OCI-LY7 (cell line): ENCODE data around the gene ZNF599. TPM values are rescaled to one million over a fixed set of nuclear protein-coding genes. Genes with fewer than 3 reads are reported as not detected.

ENCODE experiments used
- BruUV-seq: library from RNA; stranded (reverse); fragments of 400-500 nt; replicated peaks from 2 replicates; lab custom pipeline; 2021; lab: Mats Ljungman, UMichigan
- CTCF ChIA-PET: fragments of 300-600 bp; sonication (Branson Sonifier 250); formaldehyde crosslinking; loops from one replicate; lab custom pipeline; 2022; ENCODE audit warnings: antibody characterized with exemption; ENCODE audit not compliant: unreplicated experiment; lab: Charles Lee
- POLR2A ChIA-PET: fragments of 300-600 bp; sonication (Branson Sonifier 250); formaldehyde crosslinking; loops from one replicate; lab custom pipeline; 2022; ENCODE audit warnings: antibody characterized with exemption; lab: Charles Lee
- DNase-seq: peaks from one replicate; pipeline ENCODE4 v3.0.0-alpha.2; 2015; ENCODE audit warnings: low spot score
- H2AFZ ChIP-seq: fragments of 200-600 bp; sonication (generic), shearing (Covaris generic); 2 replicates; pipeline ENCODE4 v1.6.1; 2014; ENCODE audit warnings: mild to moderate bottlenecking, antibody characterized with exemption, low read length, moderate library complexity
- H3K27ac ChIP-seq: fragments of 200-600 bp; sonication (generic); 2 replicates; pipeline ENCODE4 v1.5.1; 2014; ENCODE audit warnings: mixed run types, low read depth, mild to moderate bottlenecking, moderate library complexity, low read length, inconsistent platforms; ENCODE audit not compliant: poor library complexity, severe bottlenecking
- H3K36me3 ChIP-seq: fragments of 200-600 bp; sonication (generic); 2 replicates; pipeline ENCODE4 v1.6.1; 2014; ENCODE audit warnings: mild to moderate bottlenecking, antibody characterized with exemption, low read length, moderate library complexity, mixed read lengths; ENCODE audit not compliant: insufficient read depth
- H3K4me1 ChIP-seq: fragments of 200-600 bp; sonication (generic); 2 replicates; pipeline ENCODE4 v1.5.1; 2014; ENCODE audit warnings: mild to moderate bottlenecking, low read length; ENCODE audit not compliant: insufficient read depth, poor library complexity, severe bottlenecking
- H3K4me2 ChIP-seq: fragments of 200-600 bp; sonication (generic); 2 replicates; pipeline ENCODE4 v1.6.1; 2014; ENCODE audit warnings: mild to moderate bottlenecking, low read length
- H3K4me3 ChIP-seq: fragments of 200-600 bp; sonication (generic); 2 replicates; pipeline ENCODE4 v1.5.1; 2014; ENCODE audit warnings: mild to moderate bottlenecking, low read depth, low read length; ENCODE audit not compliant: poor library complexity, severe bottlenecking
- H3K79me2 ChIP-seq: fragments of 200-600 bp; sonication (generic); 2 replicates; pipeline ENCODE4 v1.6.1; 2016; ENCODE audit warnings: low read depth, mild to moderate bottlenecking, low read length, moderate library complexity, mixed read lengths; ENCODE audit not compliant: insufficient read depth
- H3K9me2 ChIP-seq: fragments of 200-600 bp; sonication (generic); 2 replicates; pipeline ENCODE4 v1.6.1; 2016; ENCODE audit warnings: mild to moderate bottlenecking, low read length, mixed read lengths; ENCODE audit not compliant: insufficient read depth
- H3K9me3 ChIP-seq: fragments of 200-600 bp; sonication (generic); 2 replicates; pipeline ENCODE4 v1.6.1; 2014; ENCODE audit warnings: mild to moderate bottlenecking, mixed run types, low read length, mixed read lengths
- H4K20me1 ChIP-seq: fragments of 200-600 bp; sonication (generic); 2 replicates; pipeline ENCODE4 v1.6.1; 2014; ENCODE audit warnings: mild to moderate bottlenecking, antibody characterized with exemption, low read length, moderate library complexity, mixed read lengths; ENCODE audit not compliant: insufficient read depth
- EZH2phosphoT487 ChIP-seq: fragments of 200-600 bp; sonication (generic); IDR thresholded peaks from 2 replicates; pipeline ENCODE4 v1.6.1; 2018; ENCODE audit warnings: low read depth, borderline replicate concordance, mild to moderate bottlenecking, mixed run types, antibody characterized with exemption, low read length, moderate library complexity, mixed read lengths
- intact Hi-C: fragments of 100-400 bp; cut with micrococcal nuclease; formaldehyde crosslinking; loops from one replicate; pipeline ENCODE4 v1.10.0; 2022; ENCODE audit not compliant: unreplicated experiment
- total RNA-seq, 2 experiments: library from RNA; depleted of rRNA in 1 of 2; stranded (reverse); fragments of >200 nt in 1 of 2; shearing (Covaris generic) in 1 of 2; gene quantifications; 2 replicates each; pipeline ENCODE4 v1.2.3, GENCODE V29; 2014 to 2022
- TF ChIP-seq, protein P1 (sequence below): fragments of 200-600 bp; sonication (generic); conservative IDR thresholded peaks from 2 replicates; pipeline ENCODE4 v1.5.1; 2014; ENCODE audit warnings: mild to moderate bottlenecking, antibody characterized with exemption, low read length, moderate library complexity, mixed read lengths

The ZNF599 gene
- total RNA-seq, 2 experiments from 2014 or later: 3.0 to 3.3 TPM

DNA sequence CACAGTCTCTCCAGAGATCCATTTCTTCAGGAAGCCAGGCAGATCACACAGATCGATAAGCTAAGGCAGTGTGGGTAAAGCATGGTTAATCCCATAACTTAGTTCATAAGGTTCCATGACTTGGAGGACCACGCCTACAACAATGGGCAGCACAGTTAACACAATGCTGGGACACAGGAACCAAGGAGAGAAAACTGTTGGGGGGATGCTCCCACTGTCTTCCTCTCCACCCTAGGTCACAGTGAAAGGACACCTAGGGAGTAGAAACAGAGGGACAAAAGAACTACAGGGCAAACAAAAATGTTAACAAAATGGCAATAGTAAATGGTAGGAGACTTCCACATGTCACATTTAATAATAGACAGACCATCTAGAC is 59.8 kb downstream of the ZNF599 start:
- ChIA-PET POLR2A (interaction anchor here (0.5 kb wide), 1 partner anchor 1800 kb away, joined by 4 read pairs; no protein-coding TSS in a partner anchor), CTCF (no interaction called here)
- H3K27ac ChIP-seq: no peak overlapping the region
- H3K9me2 ChIP-seq: no peaks in the 10 kb centered on the region
- TF ChIP-seq, protein P1, sequence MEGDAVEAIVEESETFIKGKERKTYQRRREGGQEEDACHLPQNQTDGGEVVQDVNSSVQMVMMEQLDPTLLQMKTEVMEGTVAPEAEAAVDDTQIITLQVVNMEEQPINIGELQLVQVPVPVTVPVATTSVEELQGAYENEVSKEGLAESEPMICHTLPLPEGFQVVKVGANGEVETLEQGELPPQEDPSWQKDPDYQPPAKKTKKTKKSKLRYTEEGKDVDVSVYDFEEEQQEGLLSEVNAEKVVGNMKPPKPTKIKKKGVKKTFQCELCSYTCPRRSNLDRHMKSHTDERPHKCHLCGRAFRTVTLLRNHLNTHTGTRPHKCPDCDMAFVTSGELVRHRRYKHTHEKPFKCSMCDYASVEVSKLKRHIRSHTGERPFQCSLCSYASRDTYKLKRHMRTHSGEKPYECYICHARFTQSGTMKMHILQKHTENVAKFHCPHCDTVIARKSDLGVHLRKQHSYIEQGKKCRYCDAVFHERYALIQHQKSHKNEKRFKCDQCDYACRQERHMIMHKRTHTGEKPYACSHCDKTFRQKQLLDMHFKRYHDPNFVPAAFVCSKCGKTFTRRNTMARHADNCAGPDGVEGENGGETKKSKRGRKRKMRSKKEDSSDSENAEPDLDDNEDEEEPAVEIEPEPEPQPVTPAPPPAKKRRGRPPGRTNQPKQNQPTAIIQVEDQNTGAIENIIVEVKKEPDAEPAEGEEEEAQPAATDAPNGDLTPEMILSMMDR: no peak
- no peak for TF ChIP-seq EZH2phosphoT487
- H4K20me1 ChIP-seq: no peaks in the 10 kb centered on the region
- no TSS peak for BruUV-seq
- H3K36me3 ChIP-seq: no peaks in the 10 kb centered on the region
- peak; percentile 37 for DNase-seq
- no peak overlapping the region for H3K4me3 ChIP-seq
- no peak overlapping the region for H2AFZ ChIP-seq
- intact Hi-C loops: loop anchor here (5.0 kb wide), 1 partner anchor 156 kb away; no protein-coding TSS in a partner anchor
- H3K4me1 ChIP-seq: no peaks in the 10 kb centered on the region
- H3K9me3 ChIP-seq: peaks cover 27% of the 10 kb centered on the region; the same call in 1 of the 2 replicates
- no peak overlapping the region for H3K4me2 ChIP-seq
- H3K79me2 ChIP-seq: no peaks in the 10 kb centered on the region

DNA sequence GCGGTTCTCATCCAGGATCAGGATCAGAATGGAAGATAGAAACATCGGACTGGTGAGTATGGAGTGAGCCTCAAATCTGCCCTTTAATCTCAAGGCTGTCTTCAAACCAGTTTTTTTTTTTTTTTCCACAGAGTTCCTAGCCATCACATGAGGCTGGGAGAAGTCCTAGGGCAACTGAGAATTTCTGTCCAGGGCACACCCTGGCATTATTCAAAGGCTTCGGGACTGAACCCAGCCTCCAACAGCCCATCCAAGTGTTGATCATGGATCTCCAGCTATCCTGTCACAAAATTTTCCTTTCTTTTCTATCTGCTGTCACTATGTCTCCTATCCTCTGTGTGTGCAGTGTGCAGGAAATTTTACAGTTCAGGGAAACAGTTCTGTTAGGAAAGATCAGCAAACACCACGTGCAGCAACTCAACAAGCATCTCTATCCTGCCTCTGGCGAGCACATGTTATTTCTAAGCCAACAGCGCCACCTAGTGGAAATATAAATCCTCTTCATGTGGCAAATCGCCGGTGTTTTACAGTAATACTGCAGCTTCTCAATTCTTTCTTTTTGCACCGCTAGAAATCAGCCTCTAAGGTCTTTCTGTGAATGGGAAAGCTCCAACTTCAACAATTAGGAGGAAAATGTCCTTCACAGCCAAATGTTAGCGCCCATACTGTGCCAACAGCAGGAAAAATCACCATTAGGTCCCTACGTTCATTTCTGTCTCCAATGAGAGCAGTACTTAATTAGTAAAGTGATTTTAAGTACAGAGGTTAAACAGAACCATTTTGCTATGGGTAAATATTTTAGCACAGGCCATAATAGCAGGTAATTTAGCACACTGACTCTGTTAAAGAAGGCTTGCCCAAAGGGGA is 60.4 kb downstream of the ZNF599 start:
- intact Hi-C loops: loop anchor here (1.0 to 5.0 kb wide), 3 partner anchors 73 to 211 kb away; no protein-coding TSS in a partner anchor
- BruUV-seq: no TSS peak
- H3K4me3 ChIP-seq: no peak overlapping the region
- no peaks in the 10 kb centered on the region for H3K9me2 ChIP-seq
- peak; percentile 82 for DNase-seq
- TF ChIP-seq EZH2phosphoT487: no peak
- TF ChIP-seq, protein P1: peak; percentile 87
- H3K79me2 ChIP-seq: no peaks in the 10 kb centered on the region
- H2AFZ ChIP-seq: no peak overlapping the region
- ChIA-PET CTCF (no interaction called here), POLR2A (no interaction called here)
- H3K4me2 ChIP-seq: no peak overlapping the region
- H3K27ac ChIP-seq: no peak overlapping the region
- no peaks in the 10 kb centered on the region for H3K4me1 ChIP-seq
- H3K9me3 ChIP-seq: peaks cover 27% of the 10 kb centered on the region; the same call in 1 of the 2 replicates
- no peaks in the 10 kb centered on the region for H4K20me1 ChIP-seq
- H3K36me3 ChIP-seq: no peaks in the 10 kb centered on the region

DNA sequence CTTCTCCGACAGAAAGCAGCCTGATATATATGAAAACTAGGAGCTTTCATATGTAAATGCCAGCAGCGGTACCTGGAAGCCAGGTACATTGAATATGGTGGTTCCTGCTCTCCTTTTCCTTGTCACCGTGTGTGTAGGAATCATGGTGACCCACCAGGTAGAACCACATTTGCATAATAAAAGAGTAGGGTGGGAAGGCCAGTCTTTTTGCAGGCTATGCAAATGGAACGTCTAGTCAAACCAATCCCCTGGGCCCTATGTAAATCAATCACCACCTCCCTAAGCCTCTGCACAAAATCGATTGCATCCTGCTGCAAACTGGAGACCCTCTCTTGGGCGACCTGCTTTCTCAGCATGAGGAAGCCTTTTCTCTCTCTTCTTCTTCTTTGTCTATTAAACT is 61.1 kb downstream of the ZNF599 start:
- H3K9me2 ChIP-seq: no peaks in the 10 kb centered on the region
- TF ChIP-seq, protein P1: no peak
- no peak for TF ChIP-seq EZH2phosphoT487

More for the DNA sequence above, 61.1 kb downstream of the ZNF599 start:
- no TSS peak for BruUV-seq
- intact Hi-C loops: loop anchor here (1.0 to 5.0 kb wide), 3 partner anchors 73 to 211 kb away; no protein-coding TSS in a partner anchor
- Histone ChIP-seq H3K9me3 (peaks cover 27% of the 10 kb centered on the region; the same call in 1 of the 2 replicates), H3K36me3 (no peaks in the 10 kb centered on the region), H2AFZ (no peak overlapping the region), H3K27ac (no peak overlapping the region), H3K4me3 (no peak overlapping the region), H4K20me1 (no peaks in the 10 kb centered on the region), H3K4me2 (no peak overlapping the region), H3K79me2 (no peaks in the 10 kb centered on the region), H3K4me1 (no peaks in the 10 kb centered on the region)
- POLR2A ChIA-PET: no interaction called here
- CTCF ChIA-PET: no interaction called here
- DNase-seq: no peak
